Calu3 (cell line): ENCODE measurements around the gene HDGFL2. TPM values are rescaled to one million over a fixed set of nuclear protein-coding genes. Genes with fewer than 3 reads are reported as not detected.
"Not testable (repeated sequence)": the region's sequence is repeated elsewhere in the genome, so short reads cannot be mapped to it uniquely, and the experiment has no call there.

Experiments
- BruUV-seq: library from RNA; stranded (reverse); fragments of 400-500 nt; replicated peaks from 2 replicates; lab custom pipeline; 2021; lab: Mats Ljungman, UMichigan
- CTCF ChIA-PET: fragments of 300-600 bp; sonication (Branson Sonifier 250); formaldehyde crosslinking; loops from one replicate; lab custom pipeline; 2022; ENCODE audit warnings: antibody characterized with exemption; lab: Charles Lee
- DNase-seq: peaks from one replicate; pipeline ENCODE4 v3.0.0; 2022
- H3K27ac Mint-ChIP-seq: one replicate; pipeline ENCODE4 v1.8.0; 2022; ENCODE audit warnings: mixed read lengths; ENCODE audit not compliant: unreplicated experiment
- H3K27me3 Mint-ChIP-seq: one replicate; pipeline ENCODE4 v1.8.0; 2022; ENCODE audit warnings: mixed read lengths; ENCODE audit not compliant: unreplicated experiment
- H3K36me3 Mint-ChIP-seq: one replicate; pipeline ENCODE4 v1.8.0; 2022; ENCODE audit warnings: mild to moderate bottlenecking, moderate library complexity, mixed read lengths; ENCODE audit not compliant: insufficient read depth, unreplicated experiment
- H3K4me1 Mint-ChIP-seq: one replicate; pipeline ENCODE4 v1.8.0; 2022; ENCODE audit warnings: mild to moderate bottlenecking, low read depth, mixed read lengths; ENCODE audit not compliant: unreplicated experiment
- H3K4me3 Mint-ChIP-seq: one replicate; pipeline ENCODE4 v1.8.0; 2022; ENCODE audit warnings: mild to moderate bottlenecking, low read depth, moderate library complexity, mixed read lengths; ENCODE audit not compliant: unreplicated experiment
- H3K9me3 Mint-ChIP-seq: one replicate; pipeline ENCODE4 v1.8.0; 2022; ENCODE audit warnings: low read depth, mixed read lengths; ENCODE audit not compliant: unreplicated experiment
- CTCF ChIP-seq: fragments of 200-600 bp; IDR thresholded peaks from one replicate; pipeline ENCODE4 v1.8.0; 2022; ENCODE audit warnings: antibody characterized with exemption; ENCODE audit not compliant: unreplicated experiment
- intact Hi-C: fragments of 100-400 bp; cut with micrococcal nuclease; formaldehyde crosslinking; loops from one replicate; pipeline ENCODE4 v1.10.0; 2022; ENCODE audit not compliant: unreplicated experiment
- total RNA-seq: library from RNA; stranded (reverse); gene quantifications from 2 replicates; pipeline ENCODE4 v1.2.3, GENCODE V29; 2022

The HDGFL2 gene
- total RNA-seq, 1 experiment from 2014 or later = 40.6 TPM

GRCh38 chr19:4523306-4524110 lies 51.4 kb downstream of the HDGFL2 start:
- Mint-ChIP-seq H3K27ac (no peak overlapping the region), H3K9me3 (no peaks in the 10 kb centered on the region), H3K36me3 (no peaks in the 10 kb centered on the region), H3K4me1 (peaks cover 16% of the 10 kb centered on the region), H3K4me3 (no peak overlapping the region), H3K27me3 (no peaks in the 10 kb centered on the region)
- peak; percentile 62 for DNase-seq
- BruUV-seq = no TSS peak
- CTCF ChIA-PET = interaction anchor here (0.5 to 1.3 kb wide), 3 partner anchors 12 to 631 kb away, joined by 3 to 8 read pairs (median 4); partner anchors contain the start of genes PLIN5 and SEMA6B
- intact Hi-C loops = no loop called here
- peak; percentile 76 for TF ChIP-seq CTCF

GRCh38 chr19:4524808-4525562 lies 52.9 kb downstream of the HDGFL2 start:
- H3K27ac Mint-ChIP-seq = no peak overlapping the region
- TF ChIP-seq CTCF = peak; percentile 31
- no peaks in the 10 kb centered on the region for H3K36me3 Mint-ChIP-seq
- peaks cover 10% of the 10 kb centered on the region for H3K4me1 Mint-ChIP-seq
- intact Hi-C loops = no loop called here
- H3K4me3 Mint-ChIP-seq = no peak overlapping the region
- BruUV-seq = no TSS peak
- no peaks in the 10 kb centered on the region for H3K9me3 Mint-ChIP-seq
- peak; percentile 69 for DNase-seq
- H3K27me3 Mint-ChIP-seq = peaks cover 9% of the 10 kb centered on the region
- CTCF ChIA-PET = interaction anchor here (0.6 to 1.3 kb wide), 7 partner anchors 10 to 257 kb away, joined by 3 to 9 read pairs (median 5); partner anchors contain the start of genes CHAF1A, HDGFL2 and PLIN5

- CTCF ChIA-PET = interaction anchor here (0.6 to 1.3 kb wide), 8 partner anchors 9 to 258 kb away, joined by 3 to 9 read pairs (median 4); partner anchors contain the start of genes CHAF1A, HDGFL2 and PLIN5
- no TSS peak for BruUV-seq
- no peak for DNase-seq
- no peaks in the 10 kb centered on the region for H3K9me3 Mint-ChIP-seq
- H3K4me1 Mint-ChIP-seq = peaks cover 10% of the 10 kb centered on the region
- TF ChIP-seq CTCF = no peak
- no peaks in the 10 kb centered on the region for H3K36me3 Mint-ChIP-seq
- intact Hi-C loops = no loop called here
- peaks cover 14% of the 10 kb centered on the region for H3K27me3 Mint-ChIP-seq
- H3K27ac Mint-ChIP-seq = no peak overlapping the region
- no peak overlapping the region for H3K4me3 Mint-ChIP-seq
These were observed 53.5 kb downstream of the HDGFL2 start for GRCh38 chr19:4525563-4526002.

GRCh38 chr19:4527377-4527776 lies 55.3 kb downstream of the HDGFL2 start:
- CTCF ChIA-PET = not testable (repeated sequence)

More at GRCh38 chr19:4527377-4527776, 55.3 kb downstream of the HDGFL2 start:
- intact Hi-C loops, DNase-seq, BruUV-seq, H3K4me1 Mint-ChIP-seq, H3K4me3 Mint-ChIP-seq, H3K9me3 Mint-ChIP-seq, H3K36me3 Mint-ChIP-seq, H3K27ac Mint-ChIP-seq: not testable (repeated sequence)
- H3K27me3 Mint-ChIP-seq = peaks cover 14% of the 10 kb centered on the region
